NB4 (cell line): ENCODE data around the gene KIRREL1.
"Not testable (repeated sequence)": the region's sequence is repeated elsewhere in the genome, so short reads cannot be mapped to it uniquely, and the experiment has no call there.

ENCODE experiments used
- DNase-seq: peaks from one replicate; pipeline ENCODE4 v3.0.0; 2010; ENCODE audit warnings: low read depth
- H3K4me3 ChIP-seq: one replicate; pipeline ENCODE4 v1.5.1; 2011; ENCODE audit warnings: mild to moderate bottlenecking, low read depth, low read length, moderate library complexity
- CTCF ChIP-seq: IDR thresholded peaks from one replicate; pipeline ENCODE4 v1.5.1; 2012; ENCODE audit warnings: low read depth, low read length
- MYC ChIP-seq: IDR thresholded peaks from 2 replicates; pipeline ENCODE4 v1.6.1; 2011; ENCODE audit warnings: low read depth, low read length
- POLR2A ChIP-seq: IDR thresholded peaks from 2 replicates; pipeline ENCODE4 v1.6.1; 2011; ENCODE audit warnings: mild to moderate bottlenecking; ENCODE audit not compliant: insufficient read length; ENCODE audit errors: extremely low read depth
- TF ChIP-seq, protein P1 (sequence below): IDR thresholded peaks from 2 replicates; pipeline ENCODE4 v1.6.1; 2011; ENCODE audit warnings: low read depth, low read length

Gene KIRREL1

GRCh38 chr1:158126425-158126824 is 133.0 kb downstream of the KIRREL1 start:
- no peak for TF ChIP-seq CTCF
- TF ChIP-seq MYC, result no peak
- TF ChIP-seq, protein P1, sequence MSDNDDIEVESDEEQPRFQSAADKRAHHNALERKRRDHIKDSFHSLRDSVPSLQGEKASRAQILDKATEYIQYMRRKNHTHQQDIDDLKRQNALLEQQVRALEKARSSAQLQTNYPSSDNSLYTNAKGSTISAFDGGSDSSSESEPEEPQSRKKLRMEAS, result no peak
- no peak for TF ChIP-seq POLR2A
- no peak overlapping the region for H3K4me3 ChIP-seq
- DNase-seq, result no peak

GRCh38 chr1:158128531-158128930 is 135.1 kb downstream of the KIRREL1 start:
- DNase-seq, H3K4me3 ChIP-seq: not testable (repeated sequence)

DNA sequence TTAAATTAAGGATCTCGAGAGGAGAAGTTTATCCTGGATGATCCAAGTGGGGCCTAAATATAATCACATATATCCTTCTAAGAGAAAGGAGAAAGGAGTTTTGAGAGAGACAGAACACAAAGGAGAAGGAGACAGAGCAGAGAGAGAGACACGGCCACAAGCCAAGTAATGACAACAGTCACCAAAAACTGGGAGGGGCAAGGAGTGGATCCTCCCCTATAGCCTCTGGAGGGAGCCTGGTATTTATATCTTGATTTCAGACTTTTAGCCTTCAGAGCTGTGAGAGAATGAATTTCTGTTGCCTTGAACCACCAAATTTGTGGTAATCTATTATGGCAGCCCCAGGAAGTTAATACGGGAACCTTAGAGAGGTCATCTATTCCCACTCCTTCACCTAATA is 137.8 kb downstream of the KIRREL1 start:
- H3K4me3 ChIP-seq, result no peak overlapping the region
- TF ChIP-seq, protein P1, result no peak
- TF ChIP-seq POLR2A, result no peak
- no peak for TF ChIP-seq CTCF
- no peak for TF ChIP-seq MYC
- no peak for DNase-seq

GRCh38 chr1:158140764-158141192 is 147.3 kb downstream of the KIRREL1 start:
- TF ChIP-seq, protein P1, result no peak
- TF ChIP-seq CTCF, result no peak
- TF ChIP-seq POLR2A, result no peak
- no peak for TF ChIP-seq MYC
- no peak overlapping the region for H3K4me3 ChIP-seq
- DNase-seq, result no peak

DNA sequence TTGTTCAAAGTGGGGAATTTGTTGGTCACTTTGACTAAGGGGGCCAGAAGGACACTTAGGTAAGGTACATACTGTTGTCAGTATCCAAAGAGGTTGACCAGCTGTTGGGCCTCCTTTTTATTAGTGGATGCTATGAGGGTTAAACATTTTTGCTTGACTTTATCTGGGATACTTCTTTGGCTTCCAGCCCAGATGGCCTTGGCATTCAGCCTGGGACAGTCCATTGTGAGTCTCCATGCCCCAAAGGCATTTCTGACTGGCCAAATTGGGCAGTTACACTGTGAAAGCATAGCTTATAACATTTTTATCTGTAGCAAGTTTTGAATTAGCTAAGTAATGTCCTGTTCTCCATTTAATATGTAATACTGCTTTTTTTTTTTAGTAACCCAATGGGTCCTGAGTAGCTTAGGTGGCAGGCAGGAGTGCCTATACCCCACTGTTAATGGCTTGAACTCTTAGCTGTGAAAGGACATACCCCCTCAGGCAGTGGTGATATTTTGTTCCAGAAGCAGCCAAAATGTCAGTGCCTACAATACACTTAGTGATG is 151.8 kb downstream of the KIRREL1 start:
- H3K4me3 ChIP-seq, result no peak overlapping the region
- TF ChIP-seq CTCF, result no peak
- no peak for TF ChIP-seq MYC
- TF ChIP-seq, protein P1, result no peak
- no peak for TF ChIP-seq POLR2A

GRCh38 chr1:158146165-158146564 is 152.7 kb downstream of the KIRREL1 start:
- no peak for DNase-seq
- TF ChIP-seq MYC, result no peak
- TF ChIP-seq POLR2A, result no peak
- TF ChIP-seq, protein P1, result no peak
- TF ChIP-seq CTCF, result no peak
- no peak overlapping the region for H3K4me3 ChIP-seq

More for the DNA sequence above, 151.8 kb downstream of the KIRREL1 start:
- DNase-seq, result no peak
